Ovary (tissue), 9 donors: ENCODE results near the gene ACSM2A. TPM values are rescaled to one million over a fixed set of nuclear protein-coding genes. Genes with fewer than 3 reads are reported as not detected.
"Not testable (repeated sequence)": the region's sequence is repeated elsewhere in the genome, so short reads cannot be mapped to it uniquely, and the experiment has no call there.

Experiments used
- DNase-seq, 5 donors: peaks; one replicate each; pipeline ENCODE4 v3.0.0-alpha.2; 2019 to 2020
- H3K27ac ChIP-seq, 2 donors: fragments of 200-600 bp; one replicate each; pipeline versions ENCODE4 v1.5.1 to v1.8.0; 2019 to 2022
- H3K27me3 ChIP-seq: fragments of 200-600 bp; one replicate; pipeline ENCODE4 v1.8.0; 2022
- H3K36me3 ChIP-seq: fragments of 200-600 bp; sonication (generic); one replicate; pipeline ENCODE4 v1.5.1; 2019
- H3K4me1 ChIP-seq: one replicate; pipeline ENCODE4 v1.8.1; 2013; ENCODE audit warnings: mild to moderate bottlenecking, moderate library complexity; ENCODE audit not compliant: insufficient read depth
- H3K4me3 ChIP-seq: fragments of 200-600 bp; sonication (generic); one replicate; pipeline ENCODE4 v1.5.1; 2017
- H3K9me3 ChIP-seq, 2 donors: fragments of 200-600 bp in 1 of 2; sonication (generic) in 1 of 2; one replicate each; pipeline versions ENCODE4 v1.5.1 to v1.8.1; 2013 to 2019; ENCODE audit warnings: mild to moderate bottlenecking in 1 of 2, moderate library complexity in 1 of 2
- WGBS, 3 donors: extraction: QIAGEN DNeasy Blood & Tissue Kit in 1 of 3; methylation state at CpG; one replicate each; pipeline versions ENCODE4 v1.1.5 to v1.1.7; 2013 to 2017; 5-methylcytosine and 5-hydroxymethylcytosine counted together
- intact Hi-C, 4 donors: fragments of 100-400 bp; cut with DNase I; formaldehyde crosslinking; loops; one replicate each; pipeline versions ENCODE4 v1.11.0 to v1.15.1; 2022 to 2023
- polyA plus RNA-seq, 2 donors: library from polyadenylated mRNA; stranded (reverse); fragments of 200-250 nt in 1 of 2; fragments of 350-450 nt in 1 of 2; fragmentation: Illumina TruSeq in 1 of 2; extraction: RNeasy Lipid Tissue Mini Kit (QIAGEN cat#74804) in 1 of 2; gene quantifications; one replicate each; pipeline ENCODE4 v1.2.3, GENCODE V29; 2013 to 2014
- total RNA-seq, 7 donors: library from RNA; depleted of rRNA in 2 of 7; stranded (reverse); fragments of >200 nt in 2 of 7; fragmentation: NEBNext Ultra II Directional in 3 of 7; extraction: Animal tissue kit (Norgen Biotek cat#: 25700) in 3 of 7; gene quantifications; one replicate each; pipeline versions ENCODE4 v1.1.0 to v1.2.4, GENCODE V29; 2016 to 2023
- donor health status: DM: no; HTN: no; CAD: no; lungs with moderate emphysema.
- donor health status: DM: no; HTN: no; CAD: no.
- donor health status: Bipolar disorder and iron deficiency.
- donor health status: DM: yes; HTN: yes; CAD: no.
- donor health status: DM: no; HTN: no; CAD: no.
- donor health status: DM: yes; HTN: yes; CAD: no.

Gene ACSM2A
- total and polyA plus RNA-seq, 9 donors, result 0.05 to 0.54 (median 0.30) TPM; not detected in 5

GRCh38 chr16:20536669-20537068 is 85.3 kb downstream of the ACSM2A start:
- H3K27ac ChIP-seq, H3K27me3 ChIP-seq, H3K4me1 ChIP-seq, DNase-seq, H3K9me3 ChIP-seq, H3K36me3 ChIP-seq, H3K4me3 ChIP-seq, intact Hi-C loops: not testable (repeated sequence)
- 39 to 74% (median 55%) methylated on average over 1 of the region's 1 CpG for WGBS, 3 donors

Other genes with a start within 250 kb of the ACSM2A start
- gene GP2, start 124.0 kb upstream of the ACSM2A start, total RNA-seq, result 10 to 100 TPM in 2 of 7 donors, 1 to 10 TPM in 1, under 1 TPM in 2, not detected in 2; 0.30 to 21.0 (median 2.0) TPM
- gene GP2, start 124.0 kb upstream of the ACSM2A start, polyA plus RNA-seq, result not detected
- gene UMOD, start 98.8 kb upstream of the ACSM2A start, total RNA-seq, result not detected
- gene UMOD, start 98.8 kb upstream of the ACSM2A start, polyA plus RNA-seq, result not detected
- not detected for gene PDILT, start 46.8 kb upstream of the ACSM2A start, total RNA-seq
- gene PDILT, start 46.8 kb upstream of the ACSM2A start, polyA plus RNA-seq, result not detected
- gene ACSM5, start 42.0 kb upstream of the ACSM2A start, total RNA-seq, result 1 to 10 TPM in 3 of 7 donors, under 1 TPM in 4; 0.24 to 2.2 (median 0.92) TPM
- gene ACSM5, start 42.0 kb upstream of the ACSM2A start, polyA plus RNA-seq, result 1 to 10 TPM; 1.4 to 1.8 TPM
- under 1 TPM in 3 of 7 donors, not detected in 4; 0.33 to 0.95 (median 0.52) TPM for gene ACSM2B, start 124.8 kb downstream of the ACSM2A start, total RNA-seq
- gene ACSM2B, start 124.8 kb downstream of the ACSM2A start, polyA plus RNA-seq, result under 1 TPM; 0.08 to 0.27 TPM
- 1 to 10 TPM in 6 of 7 donors, under 1 TPM in 1; 0.91 to 2.8 (median 1.8) TPM for gene ACSM1, start 246.2 kb downstream of the ACSM2A start, total RNA-seq
- gene ACSM1, start 246.2 kb downstream of the ACSM2A start, polyA plus RNA-seq, result 1 to 10 TPM; 1.5 to 5.0 TPM